Body of pancreas (tissue), 4 donors: Measurements from ENCODE around the gene ATP7B. TPM values are rescaled to one million over a fixed set of nuclear protein-coding genes. Genes with fewer than 3 reads are reported as not detected.

Experiments
- ATAC-seq: fragments of 150-250 bp; one replicate; pipeline ENCODE4 v1.9.1; 2016
- DNase-seq, 4 donors: peaks; one replicate each; pipeline ENCODE4 v3.0.0-alpha.2; 2019
- H3K27ac ChIP-seq, 4 donors: fragments of 200-600 bp; sonication (generic); 1 replicate in 3 of 4; 2 replicates in 1 of 4; pipeline versions ENCODE4 v1.5.1 to v1.6.1; 2016 to 2019; ENCODE audit warnings: mild to moderate bottlenecking in 1 of 4, mixed read lengths in 1 of 4, moderate library complexity in 1 of 4
- H3K27me3 ChIP-seq, 2 donors: fragments of 200-600 bp; sonication (generic); one replicate each; pipeline ENCODE4 v1.6.0; 2016; ENCODE audit warnings: mild to moderate bottlenecking in 1 of 2
- H3K36me3 ChIP-seq, 2 donors: fragments of 200-600 bp; sonication (generic); replicated peaks in 1 of 2; 2 replicates each; pipeline ENCODE4 v1.5.1; 2016; ENCODE audit warnings: low read depth in 2 of 2; ENCODE audit not compliant: insufficient read depth in 1 of 2
- H3K4me1 ChIP-seq: fragments of 200-600 bp; sonication (generic); one replicate; pipeline ENCODE4 v1.6.0; 2016
- H3K4me3 ChIP-seq, 2 donors: fragments of 200-600 bp; sonication (generic); 1 replicate in 1 of 2; 2 replicates in 1 of 2; pipeline ENCODE4 v1.5.1; 2016 to 2019
- H3K9me3 ChIP-seq, 3 donors: fragments of 200-600 bp; sonication (generic); 1 replicate in 2 of 3; 2 replicates in 1 of 3; pipeline ENCODE4 v1.5.1; 2016
- POLR2A ChIP-seq, 3 donors: fragments of 450-650 bp; IDR thresholded peaks; one replicate each; pipeline ENCODE4 v1.6.1; 2016; ENCODE audit warnings: antibody characterized with exemption in 3 of 3, mild to moderate bottlenecking in 2 of 3
- WGBS, 2 donors: methylation state at CpG; one replicate each; pipeline ENCODE4 v1.1.5; 2017; 5-methylcytosine and 5-hydroxymethylcytosine counted together
- intact Hi-C: fragments of 100-400 bp; cut with DNase I; formaldehyde crosslinking; loops from one replicate; pipeline ENCODE4 v1.15.1; 2023
- total RNA-seq, 2 donors: library from RNA; depleted of rRNA; stranded (reverse); fragments of >200 nt; gene quantifications; one replicate each; pipeline ENCODE4 v1.1.0, GENCODE V29; 2016
- TF ChIP-seq, protein P1 (sequence below), 7 experiments: fragments of 450-650 bp in 4 of 7; fragments of 200-600 bp in 3 of 7; sonication (generic) in 3 of 7; IDR thresholded peaks; one replicate each; pipeline ENCODE4 v1.5.1; 2016 to 2019; ENCODE audit warnings: antibody characterized with exemption in 7 of 7

The ATP7B gene
- total RNA-seq, 2 donors from 2014 or later: 5.7 to 6.9 TPM

DNA sequence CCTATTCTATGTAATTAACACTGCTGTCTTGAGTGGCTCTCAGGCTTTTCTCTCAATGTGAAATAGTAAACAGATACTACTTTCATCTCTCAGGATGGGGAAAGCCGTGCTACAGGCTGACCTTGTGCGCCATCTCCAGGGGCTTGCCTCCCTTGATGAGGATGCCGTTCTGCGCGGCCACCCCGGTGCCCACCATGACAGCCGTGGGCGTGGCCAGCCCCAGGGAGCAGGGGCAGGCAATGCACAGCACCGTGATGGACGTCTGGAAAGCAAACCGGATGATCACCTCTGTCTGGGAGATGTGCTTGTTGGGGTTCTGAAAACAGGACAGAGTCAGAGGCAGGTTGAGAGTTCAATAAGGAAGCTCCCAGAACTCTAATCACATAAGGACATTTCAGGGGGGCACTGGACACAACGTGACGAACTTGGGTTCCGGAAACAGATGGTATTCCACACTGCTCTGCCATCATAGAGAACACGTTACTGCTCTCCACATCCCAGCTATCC lies 65.0 kb downstream of the ATP7B start:
- intact Hi-C loops: no loop called here
- H3K36me3 ChIP-seq: no peaks in the 10 kb centered on the region
- H3K27me3 ChIP-seq: no peaks in the 10 kb centered on the region
- ATAC-seq (no peak), DNase-seq (no peak)
- no peaks in the 10 kb centered on the region for H3K9me3 ChIP-seq
- WGBS, 2 donors: 93 to 94% methylated on average over 15 of the region's 15 CpGs
- no peak for TF ChIP-seq POLR2A (IDR thresholded peaks at IDR 0.05)
- TF ChIP-seq, protein P1, sequence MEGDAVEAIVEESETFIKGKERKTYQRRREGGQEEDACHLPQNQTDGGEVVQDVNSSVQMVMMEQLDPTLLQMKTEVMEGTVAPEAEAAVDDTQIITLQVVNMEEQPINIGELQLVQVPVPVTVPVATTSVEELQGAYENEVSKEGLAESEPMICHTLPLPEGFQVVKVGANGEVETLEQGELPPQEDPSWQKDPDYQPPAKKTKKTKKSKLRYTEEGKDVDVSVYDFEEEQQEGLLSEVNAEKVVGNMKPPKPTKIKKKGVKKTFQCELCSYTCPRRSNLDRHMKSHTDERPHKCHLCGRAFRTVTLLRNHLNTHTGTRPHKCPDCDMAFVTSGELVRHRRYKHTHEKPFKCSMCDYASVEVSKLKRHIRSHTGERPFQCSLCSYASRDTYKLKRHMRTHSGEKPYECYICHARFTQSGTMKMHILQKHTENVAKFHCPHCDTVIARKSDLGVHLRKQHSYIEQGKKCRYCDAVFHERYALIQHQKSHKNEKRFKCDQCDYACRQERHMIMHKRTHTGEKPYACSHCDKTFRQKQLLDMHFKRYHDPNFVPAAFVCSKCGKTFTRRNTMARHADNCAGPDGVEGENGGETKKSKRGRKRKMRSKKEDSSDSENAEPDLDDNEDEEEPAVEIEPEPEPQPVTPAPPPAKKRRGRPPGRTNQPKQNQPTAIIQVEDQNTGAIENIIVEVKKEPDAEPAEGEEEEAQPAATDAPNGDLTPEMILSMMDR (IDR thresholded peaks at IDR 0.05): no peak
- H3K4me1 ChIP-seq: no peaks in the 10 kb centered on the region
- no peak overlapping the region for H3K27ac ChIP-seq
- no peak overlapping the region for H3K4me3 ChIP-seq

DNA sequence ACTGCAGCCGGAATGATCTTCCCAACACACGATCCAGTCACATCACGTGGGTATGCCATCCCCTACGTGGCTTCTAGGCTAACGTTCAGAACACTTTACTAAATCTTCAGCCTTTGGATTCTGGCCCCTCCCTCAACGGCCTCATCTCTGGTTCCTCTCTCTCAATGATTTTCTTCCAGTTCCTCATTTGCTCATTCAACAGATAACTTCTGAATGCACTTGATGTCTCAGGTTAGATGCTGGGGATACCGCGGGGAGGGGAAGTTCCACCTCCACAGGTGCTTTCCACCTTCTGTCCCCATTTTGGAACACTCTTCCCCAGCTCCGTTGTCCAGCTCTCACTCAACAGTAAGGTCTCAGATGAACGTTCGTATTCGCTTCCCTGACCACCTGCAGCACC lies 66.1 kb downstream of the ATP7B start:
- no peak for ATAC-seq
- intact Hi-C loops: no loop called here
- no peaks in the 10 kb centered on the region for H3K4me1 ChIP-seq

GRCh38 chr13:51944428-51944827 lies 66.8 kb downstream of the ATP7B start:
- H3K27ac ChIP-seq: no peak overlapping the region
- no peaks in the 10 kb centered on the region for H3K36me3 ChIP-seq
- ATAC-seq (no peak), DNase-seq (no peak)
- intact Hi-C loops: no loop called here
- no peak overlapping the region for H3K4me3 ChIP-seq
- 84 to 96% methylated on average over 4 of the region's 4 CpGs for WGBS, 2 donors
- no peaks in the 10 kb centered on the region for H3K27me3 ChIP-seq
- no peaks in the 10 kb centered on the region for H3K4me1 ChIP-seq
- H3K9me3 ChIP-seq: no peaks in the 10 kb centered on the region
- TF ChIP-seq, protein P1 (IDR thresholded peaks at IDR 0.05): no peak
- TF ChIP-seq POLR2A (IDR thresholded peaks at IDR 0.05): no peak

More for the DNA sequence above, 66.1 kb downstream of the ATP7B start:
- 75 to 88% methylated on average over 12 of the region's 12 CpGs for WGBS, 2 donors
- no peak for DNase-seq
- Histone ChIP-seq H3K27me3 (no peaks in the 10 kb centered on the region), H3K9me3 (no peaks in the 10 kb centered on the region), H3K27ac (no peak overlapping the region), H3K36me3 (no peaks in the 10 kb centered on the region), H3K4me3 (no peak overlapping the region)
- no peak for TF ChIP-seq POLR2A (IDR thresholded peaks at IDR 0.05)
- TF ChIP-seq, protein P1 (IDR thresholded peaks at IDR 0.05): no peak

GRCh38 chr13:51943721-51944120 lies 67.5 kb downstream of the ATP7B start:
- H3K36me3 ChIP-seq: no peaks in the 10 kb centered on the region
- 81 to 86% methylated on average over 8 of the region's 8 CpGs for WGBS, 2 donors
- H3K4me1 ChIP-seq: no peaks in the 10 kb centered on the region
- no peaks in the 10 kb centered on the region for H3K9me3 ChIP-seq
- H3K27me3 ChIP-seq: no peaks in the 10 kb centered on the region
- DNase-seq (no peak), ATAC-seq (no peak)
- intact Hi-C loops: no loop called here
- H3K27ac ChIP-seq: no peak overlapping the region
- no peak overlapping the region for H3K4me3 ChIP-seq
- TF ChIP-seq POLR2A (IDR thresholded peaks at IDR 0.05): no peak
- TF ChIP-seq, protein P1 (IDR thresholded peaks at IDR 0.05): no peak

DNA sequence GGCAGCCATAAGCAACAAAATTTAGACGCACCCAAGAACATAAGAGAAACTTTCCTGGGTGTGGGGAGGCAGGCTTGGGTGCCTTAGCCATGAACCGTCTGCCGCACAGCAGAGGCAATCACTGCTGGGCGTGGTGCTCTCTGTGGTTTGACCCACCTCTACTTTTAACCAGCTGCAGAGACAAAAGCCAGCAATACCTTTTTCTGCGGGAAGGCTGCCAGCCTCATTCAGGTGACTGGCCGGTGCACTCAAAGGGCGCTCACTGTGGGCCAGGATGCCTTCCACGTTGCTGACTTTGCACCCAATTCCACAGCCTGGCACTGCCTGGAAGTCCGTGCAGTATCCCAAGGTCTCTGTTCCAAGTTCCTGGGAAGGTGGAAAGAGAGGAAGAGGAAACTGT lies 69.1 kb downstream of the ATP7B start:
- no peak for ATAC-seq
- H3K27ac ChIP-seq: no peak overlapping the region

More for the DNA sequence above, 69.1 kb downstream of the ATP7B start:
- Histone ChIP-seq H3K4me3 (no peak overlapping the region), H3K36me3 (no peaks in the 10 kb centered on the region), H3K9me3 (no peaks in the 10 kb centered on the region), H3K27me3 (no peaks in the 10 kb centered on the region), H3K4me1 (no peaks in the 10 kb centered on the region)
- no peak for DNase-seq
- intact Hi-C loops: no loop called here
- WGBS, 2 donors: 72 to 80% methylated on average over 9 of the region's 9 CpGs
- TF ChIP-seq POLR2A (IDR thresholded peaks at IDR 0.05): no peak
- TF ChIP-seq, protein P1 (IDR thresholded peaks at IDR 0.05): no peak
